Fibroblast of pulmonary artery (primary cell): Measurements from ENCODE around the gene EPHA8.
A peak's percentile ranks its signal among the peaks of the same experiment; 100 is the strongest.

Experiments
- DNase-seq: peaks from one replicate; pipeline ENCODE4 v3.0.0-alpha.2; 2010; ENCODE audit warnings: low read depth
- H3K4me3 ChIP-seq: replicated peaks from 2 replicates; pipeline ENCODE4 v1.5.1; 2011; ENCODE audit warnings: low read depth, mild to moderate bottlenecking, control low read depth, low read length, moderate library complexity
- TF ChIP-seq, protein P1 (sequence below): IDR thresholded peaks from 2 replicates; pipeline ENCODE4 v1.5.1; 2011; ENCODE audit warnings: mild to moderate bottlenecking, control low read depth, low read length, inconsistent platforms; ENCODE audit errors: missing control alignments

EPHA8 gene

DNA sequence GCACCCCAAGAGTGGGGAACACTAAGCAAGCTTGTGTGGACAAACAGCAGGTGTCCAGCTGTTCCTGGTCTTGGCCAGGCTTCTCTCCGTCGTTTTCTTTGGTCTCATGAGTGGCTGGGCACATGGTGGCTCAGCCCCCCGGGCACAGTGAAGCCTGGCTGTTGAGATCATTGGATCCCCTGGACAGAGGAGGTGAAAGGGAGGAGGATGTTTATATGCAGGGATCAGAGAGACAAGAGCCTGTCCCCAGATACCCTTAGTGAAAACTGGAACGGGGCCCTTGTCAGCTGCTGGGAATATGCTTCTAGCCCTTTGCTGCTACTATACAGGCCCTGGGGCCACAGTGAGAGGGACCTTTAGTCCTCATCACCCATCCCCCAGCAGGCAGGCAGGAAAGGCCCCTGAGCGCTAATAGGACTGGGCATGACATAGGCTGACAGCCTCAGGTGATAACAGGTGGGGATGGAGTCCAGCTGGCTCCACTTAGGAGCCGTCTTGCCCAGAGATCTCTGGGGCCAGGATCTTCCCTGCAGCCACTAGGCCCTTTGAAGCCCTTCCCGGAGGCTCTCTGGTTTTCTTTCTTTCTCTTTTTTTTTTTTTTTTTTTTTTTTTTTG lies 16.4 kb downstream of the EPHA8 start:
- H3K4me3 ChIP-seq = no peak overlapping the region
- no peak for DNase-seq
- TF ChIP-seq, protein P1, sequence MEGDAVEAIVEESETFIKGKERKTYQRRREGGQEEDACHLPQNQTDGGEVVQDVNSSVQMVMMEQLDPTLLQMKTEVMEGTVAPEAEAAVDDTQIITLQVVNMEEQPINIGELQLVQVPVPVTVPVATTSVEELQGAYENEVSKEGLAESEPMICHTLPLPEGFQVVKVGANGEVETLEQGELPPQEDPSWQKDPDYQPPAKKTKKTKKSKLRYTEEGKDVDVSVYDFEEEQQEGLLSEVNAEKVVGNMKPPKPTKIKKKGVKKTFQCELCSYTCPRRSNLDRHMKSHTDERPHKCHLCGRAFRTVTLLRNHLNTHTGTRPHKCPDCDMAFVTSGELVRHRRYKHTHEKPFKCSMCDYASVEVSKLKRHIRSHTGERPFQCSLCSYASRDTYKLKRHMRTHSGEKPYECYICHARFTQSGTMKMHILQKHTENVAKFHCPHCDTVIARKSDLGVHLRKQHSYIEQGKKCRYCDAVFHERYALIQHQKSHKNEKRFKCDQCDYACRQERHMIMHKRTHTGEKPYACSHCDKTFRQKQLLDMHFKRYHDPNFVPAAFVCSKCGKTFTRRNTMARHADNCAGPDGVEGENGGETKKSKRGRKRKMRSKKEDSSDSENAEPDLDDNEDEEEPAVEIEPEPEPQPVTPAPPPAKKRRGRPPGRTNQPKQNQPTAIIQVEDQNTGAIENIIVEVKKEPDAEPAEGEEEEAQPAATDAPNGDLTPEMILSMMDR = no peak

DNA sequence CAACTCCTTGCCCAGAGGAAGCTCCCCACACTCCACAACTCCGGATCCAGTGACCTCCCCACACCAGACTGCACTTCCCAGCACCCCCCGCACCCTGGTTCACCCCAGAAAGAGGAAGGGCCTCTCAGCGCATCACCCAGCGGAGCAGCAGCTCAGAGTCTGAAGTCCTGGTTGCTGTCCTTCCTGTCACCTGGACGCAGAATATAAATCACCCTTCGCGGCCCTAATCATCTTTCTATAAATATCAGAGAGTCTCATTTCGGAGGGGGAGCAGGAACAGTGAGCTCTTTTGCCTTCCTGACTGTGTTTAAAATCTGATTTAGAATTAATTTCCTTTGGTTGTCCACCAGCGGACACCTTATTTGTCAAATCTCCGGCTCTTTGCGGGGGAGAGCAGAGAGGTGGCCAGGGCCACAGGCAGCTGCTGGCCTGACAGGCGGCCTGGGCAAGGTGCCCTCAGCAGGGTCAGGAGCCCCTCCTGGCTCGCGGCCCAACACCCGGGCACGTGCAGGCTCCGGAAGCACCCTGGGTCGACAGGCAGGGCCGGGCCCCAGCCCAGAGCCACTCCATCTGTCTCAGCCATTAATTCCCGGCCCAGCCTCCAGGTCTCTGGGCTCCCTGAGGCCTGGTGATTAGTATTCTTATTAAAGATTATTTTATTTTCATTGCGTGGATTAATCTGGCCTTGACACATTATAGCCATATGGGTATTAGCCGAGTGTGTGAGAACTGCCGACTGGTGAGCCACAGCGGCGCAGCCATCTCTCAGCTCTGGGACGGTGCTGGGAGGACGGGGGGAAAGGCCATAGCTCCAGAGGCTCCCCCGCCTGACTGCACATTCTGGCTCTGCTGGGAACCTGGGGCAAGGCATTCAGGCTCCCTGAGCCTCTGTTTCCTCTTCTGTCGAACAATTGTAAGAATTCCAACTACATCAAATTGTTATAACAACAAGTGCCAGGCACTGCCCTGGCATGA lies 19.7 kb downstream of the EPHA8 start:
- DNase-seq = no peak
- TF ChIP-seq, protein P1 = no peak
- no peak overlapping the region for H3K4me3 ChIP-seq

DNA sequence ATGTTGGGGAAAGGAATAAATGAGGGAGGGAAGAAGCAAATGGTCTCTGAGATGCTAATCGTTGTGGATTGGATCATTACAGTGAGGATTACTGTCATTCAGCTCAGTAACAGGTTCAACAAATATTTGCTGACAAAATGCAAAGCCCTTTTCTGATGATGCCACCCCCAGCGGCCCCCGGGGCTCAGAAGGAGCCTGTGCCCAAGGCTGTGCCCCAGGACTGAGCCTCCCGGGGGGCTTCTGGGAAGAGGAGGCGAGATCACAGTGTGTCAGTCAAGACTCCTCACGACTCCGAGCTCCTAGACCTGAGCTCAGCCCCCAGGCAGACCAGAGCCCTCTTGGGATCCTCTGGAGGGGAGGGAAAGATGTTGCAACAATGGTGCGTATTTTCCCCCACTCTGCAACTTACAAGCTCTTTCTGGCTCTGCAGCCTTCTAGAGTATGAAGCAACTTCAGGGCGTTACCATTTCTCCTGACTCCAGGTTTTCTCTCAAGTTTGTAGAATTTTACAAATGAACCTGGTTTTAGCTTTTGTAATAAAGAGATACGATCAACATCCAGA lies 20.8 kb downstream of the EPHA8 start:
- no peak overlapping the region for H3K4me3 ChIP-seq
- TF ChIP-seq, protein P1 = no peak
- peak; percentile 13 for DNase-seq

DNA sequence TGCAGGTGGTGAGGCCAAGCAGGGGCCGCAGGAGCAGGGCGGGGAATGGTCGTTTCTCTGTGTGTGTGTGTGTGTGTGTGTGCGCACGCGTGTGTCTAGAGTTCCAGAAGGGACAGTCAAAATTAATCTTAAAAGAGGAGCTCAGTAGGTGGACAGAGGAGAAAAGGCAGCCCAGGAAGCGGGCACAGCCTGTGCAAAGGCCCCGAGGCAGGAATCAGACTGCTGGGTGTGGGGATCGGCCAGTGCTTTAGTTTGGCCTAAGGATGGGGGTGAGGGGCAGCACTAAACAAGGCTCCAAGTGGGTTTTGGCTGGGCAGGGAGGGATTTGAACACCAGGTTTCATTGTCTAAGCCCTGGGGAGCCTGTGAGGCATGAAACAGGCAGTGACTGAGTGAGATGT lies 21.7 kb downstream of the EPHA8 start:
- H3K4me3 ChIP-seq = no peak overlapping the region
- DNase-seq = no peak
- TF ChIP-seq, protein P1 = no peak

DNA sequence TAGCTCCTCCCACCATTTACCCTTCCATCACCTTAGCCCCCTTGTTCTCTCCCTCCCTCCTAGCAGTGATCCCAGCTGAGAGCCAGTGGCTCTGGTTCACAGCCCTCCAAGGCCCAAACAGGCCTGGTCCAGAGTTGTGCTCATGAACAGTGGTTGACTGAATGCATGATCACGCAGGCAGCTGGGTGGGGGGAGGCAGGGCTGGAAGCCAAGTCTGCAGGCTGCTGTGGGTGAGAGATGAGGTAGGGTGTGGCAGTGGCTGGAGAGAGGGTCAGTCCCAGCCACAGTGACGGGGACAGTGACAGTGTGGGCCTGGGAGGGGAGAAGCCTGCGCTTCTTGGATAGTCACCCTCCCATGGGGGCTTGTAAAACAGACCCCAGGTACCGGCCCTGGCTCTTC lies 22.2 kb downstream of the EPHA8 start:
- TF ChIP-seq, protein P1 = no peak
- no peak overlapping the region for H3K4me3 ChIP-seq
- no peak for DNase-seq

DNA sequence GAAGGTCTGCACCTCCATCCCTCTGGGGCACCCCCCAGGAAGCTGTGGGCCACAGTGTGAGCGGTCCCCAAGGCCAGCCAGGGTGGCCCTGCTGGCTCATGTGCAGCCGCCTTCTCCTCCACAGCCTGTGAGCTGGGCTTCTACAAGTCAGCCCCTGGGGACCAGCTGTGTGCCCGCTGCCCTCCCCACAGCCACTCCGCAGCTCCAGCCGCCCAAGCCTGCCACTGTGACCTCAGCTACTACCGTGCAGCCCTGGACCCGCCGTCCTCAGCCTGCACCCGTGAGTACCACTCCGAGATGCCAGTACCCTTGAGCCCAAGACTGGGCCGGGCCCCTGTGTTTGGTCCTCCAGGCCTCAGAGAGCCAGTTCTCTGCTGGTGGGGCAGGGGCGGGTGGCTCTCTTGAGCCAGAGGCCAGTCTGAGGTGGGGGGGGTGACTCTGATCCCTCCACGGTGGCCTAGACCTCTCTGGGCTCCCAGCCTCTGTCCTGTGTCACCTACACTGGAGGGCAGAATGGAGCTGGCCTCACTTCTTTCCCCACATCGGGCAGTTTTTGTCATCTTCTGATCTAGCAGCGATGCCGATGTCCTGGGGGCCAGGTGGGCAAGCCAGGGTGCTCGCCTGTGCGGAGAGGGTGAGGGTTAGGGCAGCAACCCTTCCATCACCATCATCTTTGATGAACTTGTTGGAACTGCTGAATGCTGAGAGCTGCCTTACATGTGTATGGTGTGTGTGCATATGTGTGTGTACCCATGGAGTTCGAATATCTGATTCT lies 23.3 kb downstream of the EPHA8 start:
- DNase-seq = no peak
- TF ChIP-seq, protein P1 = no peak
- no peak overlapping the region for H3K4me3 ChIP-seq
